Keratinocyte (primary cell): ENCODE results near the gene NDUFS6. TPM values are rescaled to one million over a fixed set of nuclear protein-coding genes. Genes with fewer than 3 reads are reported as not detected.

Source experiments
- DNase-seq: peaks from one replicate; pipeline ENCODE4 v3.0.0-alpha.2; 2011; ENCODE audit warnings: low read depth, missing footprints, low spot score
- FAIRE-seq: peaks from 2 replicates; lab custom pipeline; 2011; peaks lifted over from hg19 to GRCh38; lab: Jason Lieb, UNC
- H2AFZ ChIP-seq: 2 replicates; pipeline ENCODE4 v1.6.0; 2012; ENCODE audit warnings: low read length, control low read depth, inconsistent platforms; ENCODE audit not compliant: control insufficient read depth
- H3K27ac ChIP-seq: 2 replicates; pipeline ENCODE4 v1.5.1; 2011; ENCODE audit warnings: low read length; ENCODE audit not compliant: control insufficient read depth, insufficient read depth
- H3K27me3 ChIP-seq: 3 replicates; pipeline ENCODE4 v1.6.0; 2011; ENCODE audit warnings: low read length; ENCODE audit not compliant: control insufficient read depth, insufficient read depth; ENCODE audit errors: extremely low read depth
- H3K36me3 ChIP-seq, 2 experiments: 2 replicates in 1 of 2; 3 replicates in 1 of 2; pipeline ENCODE4 v1.5.1; 2011; ENCODE audit warnings: low read length in 2 of 2, mild to moderate bottlenecking in 1 of 2; ENCODE audit not compliant: control insufficient read depth in 2 of 2, insufficient read depth in 2 of 2; ENCODE audit errors: extremely low read depth in 1 of 2
- H3K4me1 ChIP-seq: 3 replicates; pipeline ENCODE4 v1.5.1; 2011; ENCODE audit warnings: low read length; ENCODE audit not compliant: control insufficient read depth, insufficient read depth; ENCODE audit errors: extremely low read depth
- H3K4me2 ChIP-seq: 3 replicates; pipeline ENCODE4 v1.6.0; 2011; ENCODE audit warnings: low read depth, low read length; ENCODE audit not compliant: control insufficient read depth, insufficient read depth; ENCODE audit errors: extremely low read depth
- H3K4me3 ChIP-seq, 3 experiments: fragments of 200-600 bp in 1 of 3; sonication (generic) in 1 of 3; 2 replicates in 2 of 3; 3 replicates in 1 of 3; pipeline ENCODE4 v1.5.1; 2011 to 2016; ENCODE audit warnings: low read length in 3 of 3, mild to moderate bottlenecking in 3 of 3, control low read depth in 2 of 3, inconsistent platforms in 1 of 3, low read depth in 1 of 3, mixed read lengths in 1 of 3, mixed run types in 1 of 3, moderate library complexity in 1 of 3; ENCODE audit not compliant: control insufficient read depth in 2 of 3, insufficient read depth in 2 of 3; ENCODE audit errors: extremely low read depth in 1 of 3
- H3K79me2 ChIP-seq: 2 replicates; pipeline ENCODE4 v1.6.0; 2012; ENCODE audit warnings: low read length; ENCODE audit not compliant: control insufficient read depth, insufficient read depth
- H3K9ac ChIP-seq: 3 replicates; pipeline ENCODE4 v1.6.0; 2011; ENCODE audit warnings: low read length; ENCODE audit not compliant: control insufficient read depth, insufficient read depth; ENCODE audit errors: extremely low read depth
- H3K9me1 ChIP-seq: 3 replicates; pipeline ENCODE4 v1.6.0; 2011; ENCODE audit warnings: low read length; ENCODE audit not compliant: control insufficient read depth, insufficient read depth; ENCODE audit errors: extremely low read depth
- H3K9me3 ChIP-seq: 2 replicates; pipeline ENCODE4 v1.5.1; 2012; ENCODE audit warnings: low read depth, low read length; ENCODE audit not compliant: control insufficient read depth
- H4K20me1 ChIP-seq: 3 replicates; pipeline ENCODE4 v1.6.0; 2011; ENCODE audit warnings: low read length; ENCODE audit not compliant: control insufficient read depth, insufficient read depth; ENCODE audit errors: extremely low read depth
- CTCF ChIP-seq, 3 experiments: IDR thresholded peaks in 1 of 3; conservative IDR thresholded peaks in 1 of 3; optimal IDR thresholded peaks in 1 of 3; 2 replicates in 2 of 3; 3 replicates in 1 of 3; pipeline versions ENCODE3 to v1.5.1; 2011; ENCODE audit warnings: low read length in 3 of 3, mild to moderate bottlenecking in 3 of 3, moderate library complexity in 2 of 3, control low read depth in 1 of 3, inconsistent platforms in 1 of 3; ENCODE audit not compliant: insufficient read depth in 2 of 3; ENCODE audit errors: extremely low read depth in 1 of 3
- EZH2 ChIP-seq: IDR thresholded peaks from one replicate; pipeline ENCODE4 v1.6.1; 2012; ENCODE audit warnings: inconsistent platforms, mild to moderate bottlenecking, low read length, moderate library complexity
- dilution Hi-C: fragments of 300-500 bp; cut with MboI; formaldehyde crosslinking; loops from one replicate; pipeline ENCODE4 v1.7.0; 2020; ENCODE audit warnings: low sequenced_read_pairs; ENCODE audit not compliant: extremely low pct_ligation_motif_present
- polyA plus RNA-seq, 5 experiments: library from polyadenylated mRNA; depleted of rRNA in 3 of 5; stranded (reverse) in 3 of 5; stranded (forward) in 1 of 5; unstranded in 1 of 5; fragments of >200 nt; gene quantifications; 1 replicate in 1 of 5; 2 replicates in 3 of 5; 3 replicates in 1 of 5; pipeline versions ENCODE4 v1.2.1 to v1.2.3, GENCODE V29; 2011 to 2012; ENCODE audit warnings: missing spikeins in 2 of 5, low read depth in 1 of 5, low replicate concordance in 1 of 5

NDUFS6 gene
- polyA plus RNA-seq, 1 donor (not counting 4 experiments of a cell fraction or from before 2014, with no cell fraction given): 66.3 TPM

- no peaks in the 10 kb centered on the region for H3K36me3 ChIP-seq
- DNase-seq (no peak), FAIRE-seq (no peak)
- H4K20me1 ChIP-seq: no peaks in the 10 kb centered on the region
- H3K4me1 ChIP-seq: no peaks in the 10 kb centered on the region
- no peak overlapping the region for H3K9ac ChIP-seq
- no peak overlapping the region for H3K27ac ChIP-seq
- TF ChIP-seq EZH2: no peak
- TF ChIP-seq CTCF (optimal IDR thresholded peaks at IDR 0.05 in 1 of 3, IDR thresholded peaks at IDR 0.05 in 1 of 3, conservative IDR thresholded peaks at IDR 0.05 in 1 of 3; ENCODE audit: extremely low read depth in 1 of 3, insufficient read depth in 2 of 3, low read length in 3 of 3): no peak
- H3K9me1 ChIP-seq: no peaks in the 10 kb centered on the region
- no peaks in the 10 kb centered on the region for H3K9me3 ChIP-seq
- H3K79me2 ChIP-seq: no peaks in the 10 kb centered on the region
- dilution Hi-C loops: no loop called here
- no peaks in the 10 kb centered on the region for H3K27me3 ChIP-seq
- no peak overlapping the region for H2AFZ ChIP-seq
- no peak overlapping the region for H3K4me2 ChIP-seq
- no peak overlapping the region for H3K4me3 ChIP-seq
Measured at GRCh38 chr5:1762883-1763547, 38.2 kb upstream of the NDUFS6 start.

GRCh38 chr5:1763548-1763911 lies 37.7 kb upstream of the NDUFS6 start:
- TF ChIP-seq EZH2: no peak
- peak; percentile 52 to 78 (median 54) for TF ChIP-seq CTCF (optimal IDR thresholded peaks at IDR 0.05 in 1 of 3, IDR thresholded peaks at IDR 0.05 in 1 of 3, conservative IDR thresholded peaks at IDR 0.05 in 1 of 3; ENCODE audit: extremely low read depth in 1 of 3, insufficient read depth in 2 of 3, low read length in 3 of 3)
- H4K20me1 ChIP-seq: no peaks in the 10 kb centered on the region
- no peak overlapping the region for H3K4me3 ChIP-seq
- no peak overlapping the region for H3K27ac ChIP-seq
- no peaks in the 10 kb centered on the region for H3K9me1 ChIP-seq
- no peak overlapping the region for H2AFZ ChIP-seq
- no peaks in the 10 kb centered on the region for H3K27me3 ChIP-seq
- no peaks in the 10 kb centered on the region for H3K36me3 ChIP-seq
- DNase-seq: no peak
- no peaks in the 10 kb centered on the region for H3K9me3 ChIP-seq
- no peaks in the 10 kb centered on the region for H3K4me1 ChIP-seq
- H3K79me2 ChIP-seq: no peaks in the 10 kb centered on the region
- H3K4me2 ChIP-seq: no peak overlapping the region
- H3K9ac ChIP-seq: no peak overlapping the region
- dilution Hi-C loops: no loop called here
- FAIRE-seq: peak; percentile 26
